ENCODE measurements around the gene GABRB3.

GABRB3 gene

DNA sequence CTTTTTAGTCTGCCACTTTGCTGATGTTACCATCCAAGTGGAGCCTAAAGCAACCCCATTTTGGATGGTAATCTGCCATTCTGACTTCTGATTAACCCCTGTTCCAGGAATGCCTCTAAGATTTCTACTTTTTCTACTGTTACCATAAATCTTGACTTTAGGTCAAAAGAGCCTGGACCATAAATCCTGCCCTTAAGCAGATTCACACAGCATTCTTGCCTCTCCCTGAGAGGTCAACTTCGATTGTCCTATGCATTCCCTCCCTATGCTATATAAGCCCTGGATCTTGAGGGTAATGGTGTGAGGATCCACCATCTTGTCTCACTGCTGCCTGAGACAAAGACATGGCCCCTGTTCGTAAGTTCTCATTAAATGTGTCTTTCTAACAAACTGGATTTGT is 177.3 kb downstream of the GABRB3 start:
- no peak overlapping the region for H3K4me3 Mint-ChIP-seq
- H3K27ac Mint-ChIP-seq = no peak overlapping the region
- H3K27me3 Mint-ChIP-seq = no peaks in the 10 kb centered on the region
- no peaks in the 10 kb centered on the region for H3K4me1 Mint-ChIP-seq
- no peaks in the 10 kb centered on the region for H3K36me3 Mint-ChIP-seq
- no peak for ATAC-seq
- H3K9me3 Mint-ChIP-seq = peaks cover 14% of the 10 kb centered on the region

DNA sequence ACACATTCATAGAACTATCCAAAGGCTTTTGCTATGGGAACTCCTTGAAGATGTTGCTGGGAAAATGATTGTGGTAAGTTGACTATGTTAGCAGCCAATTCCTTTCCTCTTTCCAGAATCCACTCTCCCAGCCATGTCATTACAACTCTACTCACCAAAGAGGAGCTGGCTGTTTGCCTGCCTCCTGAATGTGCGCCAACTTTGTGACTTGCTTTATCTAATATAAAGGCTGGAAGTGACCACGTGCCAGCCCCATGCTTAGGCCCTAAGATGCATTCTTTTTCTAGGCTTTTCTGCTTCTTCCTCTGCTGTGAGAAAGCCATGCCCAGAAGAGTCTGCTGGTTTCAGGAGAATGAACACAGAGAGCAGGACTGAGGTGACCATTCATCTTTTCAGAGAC is 182.2 kb downstream of the GABRB3 start:
- ATAC-seq = no peak
- Mint-ChIP-seq H3K9me3 (no peaks in the 10 kb centered on the region), H3K4me3 (no peak overlapping the region), H3K27ac (no peak overlapping the region), H3K27me3 (no peaks in the 10 kb centered on the region), H3K36me3 (no peaks in the 10 kb centered on the region), H3K4me1 (no peaks in the 10 kb centered on the region)

- H3K27ac Mint-ChIP-seq = no peak overlapping the region
- H3K9me3 Mint-ChIP-seq = no peaks in the 10 kb centered on the region
- no peak overlapping the region for H3K4me3 Mint-ChIP-seq
- no peaks in the 10 kb centered on the region for H3K4me1 Mint-ChIP-seq
- no peak for ATAC-seq
- H3K36me3 Mint-ChIP-seq = no peaks in the 10 kb centered on the region
- no peaks in the 10 kb centered on the region for H3K27me3 Mint-ChIP-seq
These were observed 190.0 kb downstream of the GABRB3 start for GRCh38 chr15:26582840-26583239.

- Mint-ChIP-seq H3K36me3 (no peaks in the 10 kb centered on the region), H3K9me3 (no peaks in the 10 kb centered on the region), H3K4me3 (no peak overlapping the region), H3K27me3 (no peaks in the 10 kb centered on the region), H3K27ac (no peak overlapping the region), H3K4me1 (no peaks in the 10 kb centered on the region)
- ATAC-seq = no peak
These were observed 191.9 kb downstream of the GABRB3 start for GRCh38 chr15:26580943-26581342.

- Mint-ChIP-seq H3K27ac (no peak overlapping the region), H3K36me3 (no peaks in the 10 kb centered on the region), H3K4me1 (no peaks in the 10 kb centered on the region), H3K27me3 (no peaks in the 10 kb centered on the region), H3K4me3 (no peak overlapping the region), H3K9me3 (peaks cover 7% of the 10 kb centered on the region)
- ATAC-seq = no peak
These were observed 200.1 kb downstream of the GABRB3 start for GRCh38 chr15:26572602-26573350.

- Mint-ChIP-seq H3K9me3 (peaks cover 7% of the 10 kb centered on the region), H3K27me3 (no peaks in the 10 kb centered on the region), H3K4me1 (no peaks in the 10 kb centered on the region), H3K4me3 (no peak overlapping the region), H3K36me3 (no peaks in the 10 kb centered on the region), H3K27ac (no peak overlapping the region)
- no peak for ATAC-seq
These were observed 201.5 kb downstream of the GABRB3 start for GRCh38 chr15:26571346-26571745.

GRCh38 chr15:26565542-26565941 is 207.3 kb downstream of the GABRB3 start:
- H3K27me3 Mint-ChIP-seq = no peaks in the 10 kb centered on the region
- H3K4me3 Mint-ChIP-seq = no peak overlapping the region
- H3K27ac Mint-ChIP-seq = no peak overlapping the region

GRCh38 chr15:26564361-26564760 is 208.5 kb downstream of the GABRB3 start:
- Mint-ChIP-seq H3K27ac (no peak overlapping the region), H3K36me3 (no peaks in the 10 kb centered on the region), H3K9me3 (no peaks in the 10 kb centered on the region)

More at GRCh38 chr15:26565542-26565941, 207.3 kb downstream of the GABRB3 start:
- H3K4me1 Mint-ChIP-seq = no peaks in the 10 kb centered on the region
- peaks cover 4% of the 10 kb centered on the region for H3K9me3 Mint-ChIP-seq
- H3K36me3 Mint-ChIP-seq = no peaks in the 10 kb centered on the region
- no peak for ATAC-seq

GRCh38 chr15:26562336-26562735 is 210.5 kb downstream of the GABRB3 start:
- no peak for ATAC-seq
- Mint-ChIP-seq H3K27me3 (no peaks in the 10 kb centered on the region), H3K4me1 (no peaks in the 10 kb centered on the region), H3K4me3 (no peak overlapping the region), H3K36me3 (no peaks in the 10 kb centered on the region), H3K27ac (no peak overlapping the region), H3K9me3 (no peaks in the 10 kb centered on the region)

More at GRCh38 chr15:26564361-26564760, 208.5 kb downstream of the GABRB3 start:
- Mint-ChIP-seq H3K4me1 (no peaks in the 10 kb centered on the region), H3K4me3 (no peak overlapping the region), H3K27me3 (no peaks in the 10 kb centered on the region)
- ATAC-seq = no peak

DNA sequence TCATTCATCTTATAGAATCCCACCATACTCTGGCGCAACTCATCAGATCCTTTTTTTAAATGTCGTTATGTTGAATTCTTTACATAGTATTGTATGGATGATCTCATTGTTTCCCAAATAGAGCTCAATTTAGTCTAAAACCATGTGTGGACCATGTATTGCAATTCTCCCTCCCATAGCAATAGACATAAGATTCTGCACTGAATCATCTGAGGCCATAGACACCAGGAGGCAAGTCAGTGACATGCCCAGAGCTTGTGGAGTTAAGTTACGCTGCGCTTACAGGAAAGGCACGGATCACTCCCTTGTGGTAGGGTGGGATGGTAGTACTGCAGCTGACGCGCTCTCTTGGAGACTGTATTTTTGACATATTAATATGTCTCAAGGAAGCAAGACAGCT is 211.0 kb downstream of the GABRB3 start:
- H3K4me3 Mint-ChIP-seq = no peak overlapping the region
- no peaks in the 10 kb centered on the region for H3K4me1 Mint-ChIP-seq
- no peak for ATAC-seq
- H3K27me3 Mint-ChIP-seq = no peaks in the 10 kb centered on the region
- H3K9me3 Mint-ChIP-seq = no peaks in the 10 kb centered on the region
- no peak overlapping the region for H3K27ac Mint-ChIP-seq
- H3K36me3 Mint-ChIP-seq = no peaks in the 10 kb centered on the region

DNA sequence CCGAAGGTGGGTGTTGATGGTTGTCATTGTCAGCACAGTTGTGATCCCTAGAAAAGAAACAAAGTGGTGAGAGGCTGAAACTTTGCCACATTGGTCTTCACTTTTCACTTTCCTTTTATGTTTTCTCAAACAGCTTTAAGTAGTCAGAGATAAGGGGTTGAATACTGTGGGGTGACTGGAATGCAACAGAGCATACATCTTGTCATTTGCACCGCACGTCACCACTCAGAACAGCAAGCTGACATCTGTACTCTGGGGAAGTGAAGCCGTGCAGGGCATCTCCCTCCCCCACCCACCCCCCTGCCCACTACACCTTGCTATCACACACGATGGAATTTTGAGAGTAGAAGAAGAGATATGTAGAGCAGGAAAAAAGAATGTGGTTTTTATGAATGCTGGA is 211.7 kb downstream of the GABRB3 start:
- no peak for ATAC-seq
- Mint-ChIP-seq H3K4me3 (no peak overlapping the region), H3K9me3 (no peaks in the 10 kb centered on the region), H3K27me3 (no peaks in the 10 kb centered on the region), H3K4me1 (no peaks in the 10 kb centered on the region), H3K36me3 (no peaks in the 10 kb centered on the region), H3K27ac (no peak overlapping the region)

DNA sequence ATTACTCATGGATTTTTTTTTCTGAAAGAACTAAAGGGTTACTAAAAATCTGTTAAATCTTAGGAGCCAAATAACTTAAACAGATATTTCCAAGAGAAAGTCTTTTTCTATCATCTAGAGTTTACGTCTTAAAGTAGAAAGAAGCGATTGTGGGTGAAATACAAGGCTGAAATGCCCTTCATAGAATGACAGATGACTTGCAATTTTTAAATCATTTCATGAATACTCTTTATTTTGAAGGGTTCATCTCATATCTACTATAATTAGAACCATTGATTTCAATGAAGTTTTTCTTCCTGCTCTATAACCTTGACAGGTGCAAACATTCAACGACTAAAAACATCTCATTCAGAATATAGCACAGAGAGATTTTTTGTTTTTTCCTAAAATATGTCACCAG is 217.0 kb downstream of the GABRB3 start:
- H3K27ac Mint-ChIP-seq = no peak overlapping the region
- no peaks in the 10 kb centered on the region for H3K27me3 Mint-ChIP-seq
- H3K36me3 Mint-ChIP-seq = no peaks in the 10 kb centered on the region
- no peak for ATAC-seq
- no peaks in the 10 kb centered on the region for H3K4me1 Mint-ChIP-seq
- no peak overlapping the region for H3K4me3 Mint-ChIP-seq
- peaks cover 7% of the 10 kb centered on the region for H3K9me3 Mint-ChIP-seq

DNA sequence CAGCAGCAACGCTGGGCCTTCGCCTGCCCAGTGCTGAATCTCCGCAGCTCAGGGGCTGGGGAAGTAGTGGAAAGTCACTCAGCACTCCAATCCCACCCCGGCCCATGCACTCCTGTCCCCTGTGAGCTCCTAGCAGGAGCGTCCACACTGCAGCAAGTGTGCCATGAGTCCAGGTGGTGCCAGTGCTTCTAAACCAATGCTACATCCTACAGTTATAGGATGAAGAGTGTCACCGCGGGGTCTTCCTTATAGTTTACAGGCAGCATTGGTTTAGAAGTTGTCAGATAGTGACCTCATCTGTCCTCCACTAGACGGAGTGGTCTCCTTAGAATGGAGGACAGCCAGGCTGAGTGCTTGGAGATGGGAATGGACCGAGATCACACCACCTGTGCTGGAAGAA is 221.4 kb downstream of the GABRB3 start:
- no peak overlapping the region for H3K27ac Mint-ChIP-seq
- ATAC-seq = peak; percentile 36
- H3K9me3 Mint-ChIP-seq = peaks cover 12% of the 10 kb centered on the region
- no peaks in the 10 kb centered on the region for H3K36me3 Mint-ChIP-seq
- no peaks in the 10 kb centered on the region for H3K27me3 Mint-ChIP-seq
- H3K4me3 Mint-ChIP-seq = no peak overlapping the region
- no peaks in the 10 kb centered on the region for H3K4me1 Mint-ChIP-seq

GRCh38 chr15:26550880-26551279 is 222.0 kb downstream of the GABRB3 start:
- no peaks in the 10 kb centered on the region for H3K27me3 Mint-ChIP-seq
- H3K4me1 Mint-ChIP-seq = no peaks in the 10 kb centered on the region
- H3K4me3 Mint-ChIP-seq = no peak overlapping the region
- H3K27ac Mint-ChIP-seq = no peak overlapping the region
- H3K9me3 Mint-ChIP-seq = peaks cover 12% of the 10 kb centered on the region
- ATAC-seq = no peak
- no peaks in the 10 kb centered on the region for H3K36me3 Mint-ChIP-seq

GRCh38 chr15:26537663-26538062 is 235.2 kb downstream of the GABRB3 start:
- Mint-ChIP-seq H3K36me3 (no peaks in the 10 kb centered on the region), H3K27me3 (no peaks in the 10 kb centered on the region), H3K9me3 (peaks cover 31% of the 10 kb centered on the region), H3K4me3 (no peak overlapping the region), H3K27ac (no peak overlapping the region), H3K4me1 (no peaks in the 10 kb centered on the region)
- ATAC-seq = no peak

GRCh38 chr15:26531489-26531888 is 241.4 kb downstream of the GABRB3 start:
- ATAC-seq = no peak
- Mint-ChIP-seq H3K36me3 (no peaks in the 10 kb centered on the region), H3K9me3 (peaks cover 17% of the 10 kb centered on the region), H3K4me1 (no peaks in the 10 kb centered on the region), H3K27me3 (no peaks in the 10 kb centered on the region), H3K4me3 (no peak overlapping the region), H3K27ac (no peak overlapping the region)

Data from stimulated activated memory B cell treated with anti-CD40 and anti-IgM and Interleukin-4, amounts not matched to agents 10 μg/mL and 1 μg/mL and 100 μg/mL, for 72 hours (primary cell).